HG03521 (cell line): ENCODE measurements around the gene ADAMTS13.
"Not testable (repeated sequence)": the region's sequence is repeated elsewhere in the genome, so short reads cannot be mapped to it uniquely, and the experiment has no call there.

ENCODE experiments used
- ATAC-seq: cut with Tn5 transposase; IDR thresholded peaks from one replicate; pipeline ENCODE4 v1.9.1; 2021; ENCODE audit warnings: mild to moderate bottlenecking, moderate library complexity; ENCODE audit not compliant: unreplicated experiment

ADAMTS13 gene

GRCh38 chr9:133421615-133422542 is at the start of gene ADAMTS13:
TSS of gene ADAMTS13 (plus strand) at chr9:133422367. CDS start at chr9:133422444, 77 bp downstream.
- ATAC-seq: no peak

DNA sequence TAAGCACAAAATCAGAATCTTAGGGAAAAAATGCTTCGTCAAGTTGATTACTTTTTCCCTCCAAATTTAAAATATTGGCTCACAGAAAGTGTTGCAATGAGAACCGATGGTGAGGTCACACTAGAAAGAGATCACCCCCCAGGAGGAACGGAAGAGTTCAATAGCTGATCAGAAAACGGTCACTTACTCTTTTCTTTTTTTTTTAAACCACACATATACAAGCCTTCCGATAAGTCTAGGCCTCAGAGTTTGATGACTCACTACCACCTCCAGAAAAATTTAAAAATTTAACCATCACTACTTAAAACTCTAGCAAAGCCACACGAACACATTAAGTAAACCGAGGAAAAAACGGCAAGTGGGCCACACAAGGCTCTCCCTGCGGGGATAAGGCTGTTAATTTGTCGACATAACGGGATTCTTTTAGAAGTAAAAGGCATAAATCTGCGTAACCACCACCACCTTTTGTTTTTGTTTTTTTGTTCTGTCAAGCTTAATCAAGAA is 47.5 kb upstream of the ADAMTS13 start:
- no peak for ATAC-seq

- no peak for ATAC-seq
Measured at GRCh38 chr9:133375116-133375723, 46.9 kb upstream of the ADAMTS13 start.

DNA sequence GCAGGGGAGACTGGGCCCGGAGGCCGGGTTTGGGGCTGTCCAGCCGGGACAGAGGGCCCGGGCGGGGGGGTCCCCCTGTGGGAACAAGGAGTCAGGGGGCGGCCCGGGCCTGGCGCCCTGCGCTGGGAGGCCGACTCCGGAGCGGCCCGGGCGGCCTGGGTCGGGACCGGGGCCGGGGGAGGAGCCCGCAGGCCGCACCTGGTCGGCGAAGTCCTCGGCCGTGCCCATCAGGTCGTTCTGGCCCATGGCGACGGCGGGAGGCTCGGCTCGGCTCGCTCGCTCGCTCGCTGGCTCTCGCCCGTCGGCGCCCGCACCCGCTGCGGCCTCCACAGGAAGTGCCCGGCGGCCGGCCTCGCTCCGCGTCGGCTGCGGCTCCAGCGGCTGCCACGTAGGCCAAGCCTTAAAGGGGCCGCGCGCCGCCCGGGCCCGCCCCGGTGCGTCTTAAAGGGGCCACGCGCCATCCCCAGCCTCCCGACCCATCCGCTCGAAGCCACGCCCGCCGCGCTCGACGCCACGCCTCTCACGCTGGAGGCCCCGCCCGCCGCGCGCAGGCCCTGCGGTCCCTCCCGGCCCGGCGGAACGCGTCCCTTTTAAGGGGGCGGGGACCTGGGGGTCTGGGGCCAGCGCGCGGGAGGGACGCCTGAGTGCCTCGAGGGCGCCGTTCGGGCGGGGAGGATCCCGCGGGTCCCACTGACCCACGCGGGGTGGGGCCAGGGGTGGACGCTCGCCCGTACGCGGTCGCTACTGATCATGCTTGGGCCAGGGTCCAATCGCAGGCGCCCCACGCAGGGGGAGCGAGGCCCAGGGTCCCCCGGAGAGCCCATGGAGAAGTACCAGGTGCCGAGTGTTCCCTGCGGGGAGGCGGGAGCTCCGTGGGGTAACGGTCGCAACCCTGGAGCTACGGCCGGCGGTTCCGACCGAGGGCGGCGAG is 46.2 kb upstream of the ADAMTS13 start, which contains the start of the genes STKLD1 and SURF4:
STKLD1 (plus strand) TSS at position 643 of the 931 bp plus-strand sequence; CDS start at position 751, 108 bp downstream.
SURF4 (minus strand) TSS at position 337 of the 931 bp plus-strand sequence; CDS start at position 246, 91 bp downstream.
- peak; percentile 92 for ATAC-seq

- ATAC-seq: not testable (repeated sequence)
Measured at GRCh38 chr9:133377280-133377679, 44.9 kb upstream of the ADAMTS13 start.

GRCh38 chr9:133377721-133378216 is 44.4 kb upstream of the ADAMTS13 start:
- no peak for ATAC-seq

DNA sequence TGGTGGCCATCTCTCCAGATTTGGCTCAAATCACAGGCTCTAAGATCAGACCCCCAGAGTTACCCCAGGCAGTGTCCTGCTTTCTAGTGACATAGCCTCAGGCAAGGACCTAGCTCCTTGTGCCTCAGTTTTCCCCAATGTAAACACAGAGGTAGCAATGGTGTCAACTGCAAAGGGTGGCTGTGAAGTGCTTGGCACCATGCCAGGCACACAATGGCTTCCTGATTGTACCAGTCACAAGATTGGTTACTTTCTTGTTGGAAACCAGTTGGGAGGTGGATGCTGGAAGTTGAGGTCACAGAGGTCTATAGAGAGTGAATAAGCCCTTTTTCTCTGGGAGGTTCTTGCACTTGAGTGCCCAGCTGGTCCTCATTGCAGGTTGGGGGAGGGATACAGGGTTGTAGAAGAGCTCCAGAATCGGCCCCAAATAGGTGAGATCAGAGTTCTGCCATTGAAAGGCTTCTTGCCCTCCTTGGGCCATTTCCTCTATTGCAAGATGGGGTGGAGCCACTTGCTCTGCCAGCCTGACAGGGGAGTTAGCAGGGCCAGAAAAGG is 43.7 kb upstream of the ADAMTS13 start:
- ATAC-seq: no peak

GRCh38 chr9:133379153-133380086 is 42.7 kb upstream of the ADAMTS13 start:
- no peak for ATAC-seq

DNA sequence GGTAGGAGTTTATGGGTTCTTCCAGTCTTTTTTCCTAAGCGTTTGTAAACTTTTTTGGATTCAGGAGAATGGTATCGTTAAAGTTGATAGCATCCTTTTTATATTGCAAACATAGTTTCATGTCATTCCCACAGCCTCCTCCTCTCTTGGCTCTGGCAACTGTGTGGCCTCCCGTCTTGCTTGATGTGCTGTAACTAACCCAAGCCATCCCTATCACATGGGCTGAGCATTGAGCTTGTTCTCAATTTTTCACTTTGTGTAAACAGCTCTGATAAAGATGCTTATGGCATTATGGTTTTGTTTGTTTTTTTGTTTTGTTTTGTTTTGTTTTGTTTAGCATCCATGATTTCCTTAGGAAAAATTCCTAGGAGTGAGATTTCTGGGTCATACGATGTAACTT is 41.4 kb upstream of the ADAMTS13 start:
- no peak for ATAC-seq

- no peak for ATAC-seq
Measured at GRCh38 chr9:133382507-133383141, 39.5 kb upstream of the ADAMTS13 start.

GRCh38 chr9:133383438-133383837 is 38.7 kb upstream of the ADAMTS13 start:
- no peak for ATAC-seq

DNA sequence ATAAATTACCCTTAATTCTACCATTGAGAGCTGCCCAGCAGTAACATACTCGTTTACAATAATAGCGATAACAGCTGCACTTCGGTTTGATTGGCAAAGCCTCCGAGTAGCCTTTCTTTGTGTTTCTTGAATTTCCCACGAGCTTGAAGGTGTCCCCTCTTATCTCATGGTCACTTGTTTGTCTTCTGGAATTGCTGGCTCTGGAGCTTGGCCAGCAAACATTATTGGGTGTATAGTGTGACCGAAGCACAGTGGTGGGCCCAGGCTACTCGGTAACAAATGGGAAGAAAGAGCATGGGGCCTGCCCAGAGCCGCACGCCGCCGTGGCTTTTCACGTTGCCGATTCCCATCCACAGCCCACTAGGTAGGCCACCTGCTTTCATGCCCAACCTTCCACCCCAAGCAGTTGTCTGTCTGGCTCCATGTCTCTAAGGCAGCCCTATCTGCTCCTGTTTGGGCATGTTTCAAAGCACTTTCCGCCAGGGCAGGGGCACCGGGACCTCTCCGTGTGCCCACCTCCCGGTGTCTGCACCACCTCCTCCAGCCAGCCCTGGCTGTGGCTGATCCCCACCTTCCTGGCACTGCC is 37.3 kb upstream of the ADAMTS13 start:
- no peak for ATAC-seq

DNA sequence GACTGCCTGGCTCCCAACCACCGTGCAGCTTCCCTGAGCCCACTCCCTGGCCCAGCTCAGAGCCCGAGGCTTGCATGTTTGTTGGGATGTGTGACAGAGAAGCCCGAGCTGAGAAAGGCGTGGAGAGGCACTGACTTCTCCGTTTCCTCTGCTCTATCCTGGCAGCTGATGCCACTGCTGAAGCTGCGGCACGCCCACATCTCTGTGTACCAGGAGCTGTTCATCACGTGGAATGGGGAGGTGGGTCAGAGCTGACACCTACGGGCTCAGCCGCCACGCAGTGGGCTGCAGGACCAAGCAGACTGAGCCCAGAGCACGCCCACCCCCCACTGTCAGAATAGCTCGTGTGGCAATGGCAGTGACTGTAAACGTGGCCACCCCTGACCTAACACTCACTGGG is 36.7 kb upstream of the ADAMTS13 start:
- no peak for ATAC-seq

DNA sequence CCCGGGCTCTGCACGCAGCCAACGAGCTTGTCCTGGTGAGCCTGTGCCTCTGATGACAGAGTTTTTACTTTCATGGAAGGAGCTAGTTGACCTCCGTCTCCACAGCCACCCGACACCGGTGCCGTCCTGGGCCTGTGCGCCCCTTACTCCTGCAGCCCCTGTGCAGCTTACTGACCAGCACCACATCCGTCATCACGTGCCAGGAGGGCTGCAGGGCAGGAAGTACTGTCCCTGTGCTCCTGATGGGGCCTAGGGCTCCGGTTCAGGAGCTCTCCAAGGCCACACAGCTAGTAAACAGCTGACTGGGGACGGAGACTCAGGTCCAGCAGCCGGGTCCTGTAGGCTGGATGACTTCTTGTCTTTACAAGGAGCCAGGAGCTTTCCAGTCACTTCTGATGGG is 35.8 kb upstream of the ADAMTS13 start:
- no peak for ATAC-seq

GRCh38 chr9:133387680-133388079 is 34.5 kb upstream of the ADAMTS13 start:
- no peak for ATAC-seq

GRCh38 chr9:133389025-133389557 is 33.1 kb upstream of the ADAMTS13 start:
- ATAC-seq: no peak

GRCh38 chr9:133389562-133389961 is 32.6 kb upstream of the ADAMTS13 start:
- ATAC-seq: no peak

DNA sequence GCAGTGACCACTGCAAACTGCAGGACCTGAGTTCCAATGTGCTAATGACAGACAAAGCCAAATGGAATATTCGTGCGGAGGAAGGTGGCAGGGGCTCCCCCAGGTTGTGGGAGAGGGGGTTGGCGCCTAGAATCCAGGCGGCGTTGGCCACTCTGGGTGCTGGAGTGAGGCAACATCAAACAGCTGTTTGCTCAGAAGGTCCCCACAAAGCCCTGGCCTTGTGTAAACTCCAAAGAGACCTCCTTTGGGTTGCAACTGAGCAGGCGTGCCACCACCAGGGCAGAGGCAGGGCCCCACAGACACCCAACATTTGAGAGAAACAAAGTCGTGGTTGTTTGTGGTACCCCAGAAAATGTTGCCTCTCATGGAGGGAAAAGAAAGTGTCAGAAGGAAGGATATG is 31.5 kb upstream of the ADAMTS13 start:
- ATAC-seq: no peak
